ENCODE results near the gene WFIKKN1.

Gene WFIKKN1

GRCh38 chr16:588889-589657, 41.7 kb upstream of the WFIKKN1 start:
- TF ChIP-seq POLR2AphosphoS5 (IDR thresholded peaks at IDR 0.05; ENCODE audit: low read depth, low read length) (peak; percentile 66; the same call in 1 of the 2 replicates), TAF1 (IDR thresholded peaks at IDR 0.05; ENCODE audit: borderline replicate concordance, low read depth, low read length) (no peak; the same call in none of the 2 replicates), POLR2A (IDR thresholded peaks at IDR 0.05; ENCODE audit: low read depth, low read length) (peak; percentile 90)
- FAIRE-seq (no peak), DNase-seq (ENCODE audit: insufficient read length) (peak; percentile 88)

GRCh38 chr16:589658-590187, 41.1 kb upstream of the WFIKKN1 start, which contains the start of gene RAB40C:
TSS of gene RAB40C (plus strand) at chr16:590066. CDS start at chr16:590292, 226 bp downstream.
- FAIRE-seq (peak; percentile 98), DNase-seq (ENCODE audit: insufficient read length) (peak; percentile 99)
- TF ChIP-seq POLR2AphosphoS5 (IDR thresholded peaks at IDR 0.05; ENCODE audit: low read depth, low read length) (no peak), TAF1 (IDR thresholded peaks at IDR 0.05; ENCODE audit: borderline replicate concordance, low read depth, low read length) (no peak), POLR2A (IDR thresholded peaks at IDR 0.05; ENCODE audit: low read depth, low read length) (no peak)

GRCh38 chr16:590188-590814, 40.5 kb upstream of the WFIKKN1 start:
- no peak for FAIRE-seq
- no peak for TF ChIP-seq TAF1 (IDR thresholded peaks at IDR 0.05; ENCODE audit: borderline replicate concordance, low read depth, low read length)

GRCh38 chr16:590815-591200, 40.0 kb upstream of the WFIKKN1 start:
- no peak for FAIRE-seq
- DNase-seq (ENCODE audit: insufficient read length), result no peak
- no peak for TF ChIP-seq POLR2AphosphoS5 (IDR thresholded peaks at IDR 0.05; ENCODE audit: low read depth, low read length)
- TF ChIP-seq POLR2A (IDR thresholded peaks at IDR 0.05; ENCODE audit: low read depth, low read length), result no peak
- no peak for TF ChIP-seq TAF1 (IDR thresholded peaks at IDR 0.05; ENCODE audit: borderline replicate concordance, low read depth, low read length)

More at GRCh38 chr16:590188-590814, 40.5 kb upstream of the WFIKKN1 start:
- DNase-seq (ENCODE audit: insufficient read length), result no peak

- DNase-seq (ENCODE audit: insufficient read length) (no peak), FAIRE-seq (peak; percentile 57)
Observed at GRCh38 chr16:591231-591630, 39.6 kb upstream of the WFIKKN1 start.

GRCh38 chr16:591892-592517, 38.8 kb upstream of the WFIKKN1 start:
- no peak for TF ChIP-seq POLR2AphosphoS5 (IDR thresholded peaks at IDR 0.05; ENCODE audit: low read depth, low read length)
- TF ChIP-seq TAF1 (IDR thresholded peaks at IDR 0.05; ENCODE audit: borderline replicate concordance, low read depth, low read length), result no peak
- no peak for TF ChIP-seq POLR2A (IDR thresholded peaks at IDR 0.05; ENCODE audit: low read depth, low read length)
- DNase-seq (ENCODE audit: insufficient read length) (no peak), FAIRE-seq (no peak)

More at GRCh38 chr16:591231-591630, 39.6 kb upstream of the WFIKKN1 start:
- no peak for TF ChIP-seq TAF1 (IDR thresholded peaks at IDR 0.05; ENCODE audit: borderline replicate concordance, low read depth, low read length)
- TF ChIP-seq POLR2A (IDR thresholded peaks at IDR 0.05; ENCODE audit: low read depth, low read length), result no peak
- TF ChIP-seq POLR2AphosphoS5 (IDR thresholded peaks at IDR 0.05; ENCODE audit: low read depth, low read length), result no peak

GRCh38 chr16:592518-593306, 38.1 kb upstream of the WFIKKN1 start:
- no peak for TF ChIP-seq POLR2AphosphoS5 (IDR thresholded peaks at IDR 0.05; ENCODE audit: low read depth, low read length)
- TF ChIP-seq TAF1 (IDR thresholded peaks at IDR 0.05; ENCODE audit: borderline replicate concordance, low read depth, low read length), result no peak
- no peak for TF ChIP-seq POLR2A (IDR thresholded peaks at IDR 0.05; ENCODE audit: low read depth, low read length)
- DNase-seq (ENCODE audit: insufficient read length) (no peak), FAIRE-seq (no peak)

- FAIRE-seq (no peak), DNase-seq (ENCODE audit: insufficient read length) (no peak)
- TF ChIP-seq TAF1 (IDR thresholded peaks at IDR 0.05; ENCODE audit: borderline replicate concordance, low read depth, low read length) (no peak), POLR2AphosphoS5 (IDR thresholded peaks at IDR 0.05; ENCODE audit: low read depth, low read length) (no peak), POLR2A (IDR thresholded peaks at IDR 0.05; ENCODE audit: low read depth, low read length) (no peak)
Observed at GRCh38 chr16:593406-593805, 37.4 kb upstream of the WFIKKN1 start.

GRCh38 chr16:593807-594206, 37.0 kb upstream of the WFIKKN1 start:
- DNase-seq (ENCODE audit: insufficient read length) (no peak), FAIRE-seq (no peak)
- no peak for TF ChIP-seq TAF1 (IDR thresholded peaks at IDR 0.05; ENCODE audit: borderline replicate concordance, low read depth, low read length)
- TF ChIP-seq POLR2A (IDR thresholded peaks at IDR 0.05; ENCODE audit: low read depth, low read length), result no peak
- TF ChIP-seq POLR2AphosphoS5 (IDR thresholded peaks at IDR 0.05; ENCODE audit: low read depth, low read length), result no peak

- TF ChIP-seq POLR2A (IDR thresholded peaks at IDR 0.05; ENCODE audit: low read depth, low read length) (no peak), POLR2AphosphoS5 (IDR thresholded peaks at IDR 0.05; ENCODE audit: low read depth, low read length) (no peak), TAF1 (IDR thresholded peaks at IDR 0.05; ENCODE audit: borderline replicate concordance, low read depth, low read length) (no peak)
- DNase-seq (ENCODE audit: insufficient read length), result no peak
- FAIRE-seq, result no peak
Observed at GRCh38 chr16:595094-595528, 35.7 kb upstream of the WFIKKN1 start.
